ENCODE results near the gene GABARAPL2.

GRCh38 chr16:75532142-75532765 is 33.9 kb upstream of the GABARAPL2 start:
- TF ChIP-seq CTCF (IDR thresholded peaks at IDR 0.05; ENCODE audit: insufficient read depth, low read length, poor library complexity, severe bottlenecking), result no peak
- no peak for TF ChIP-seq EZH2phosphoT487 (conservative IDR thresholded peaks at IDR 0.05; ENCODE audit: low read length)
